Nucleus accumbens (tissue), 56 donors: ENCODE data around the gene C1orf116.

Source experiments
- DNase-seq, 56 donors: peaks; one replicate each; lab custom pipeline; 2025; lab: John Stamatoyannopoulos, UW

The C1orf116 gene

DNA sequence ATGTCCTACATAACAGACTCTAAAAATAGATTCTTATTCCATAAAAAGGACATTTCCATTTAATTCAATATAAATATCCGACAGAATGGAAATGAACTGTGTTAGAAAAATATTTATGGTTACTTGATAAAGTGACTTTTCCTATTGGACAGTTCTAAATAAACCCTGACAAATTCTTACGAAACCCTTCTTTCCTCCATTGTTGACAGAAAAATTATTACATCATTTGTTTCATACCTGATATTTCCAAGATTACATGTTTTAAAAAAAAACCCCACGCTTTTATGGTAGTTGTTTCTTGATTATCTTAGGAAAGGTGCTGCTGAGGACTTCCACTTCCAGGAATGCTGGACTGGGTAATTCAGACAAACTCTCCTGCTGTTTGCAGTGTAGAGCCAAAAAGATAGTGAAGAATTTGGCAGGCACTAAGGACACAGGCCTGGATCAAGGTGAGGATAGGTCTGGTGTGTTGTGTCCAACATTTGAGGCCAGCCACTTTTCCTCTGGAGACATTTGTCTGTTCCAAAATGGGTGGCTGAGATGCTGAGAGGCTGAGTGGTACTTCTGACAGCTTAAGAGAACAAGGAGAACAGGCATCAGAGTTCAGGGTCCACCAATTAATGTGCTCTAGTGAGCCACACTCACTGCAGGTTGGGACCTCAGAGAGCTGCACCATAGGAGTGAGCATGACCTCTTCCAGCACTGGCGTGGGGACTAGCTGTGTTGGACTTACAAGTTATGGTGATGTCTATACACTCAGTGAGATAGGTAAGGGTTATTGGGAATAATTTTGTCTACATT, 7.0 kb upstream of the C1orf116 start:
- no peak for DNase-seq

DNA sequence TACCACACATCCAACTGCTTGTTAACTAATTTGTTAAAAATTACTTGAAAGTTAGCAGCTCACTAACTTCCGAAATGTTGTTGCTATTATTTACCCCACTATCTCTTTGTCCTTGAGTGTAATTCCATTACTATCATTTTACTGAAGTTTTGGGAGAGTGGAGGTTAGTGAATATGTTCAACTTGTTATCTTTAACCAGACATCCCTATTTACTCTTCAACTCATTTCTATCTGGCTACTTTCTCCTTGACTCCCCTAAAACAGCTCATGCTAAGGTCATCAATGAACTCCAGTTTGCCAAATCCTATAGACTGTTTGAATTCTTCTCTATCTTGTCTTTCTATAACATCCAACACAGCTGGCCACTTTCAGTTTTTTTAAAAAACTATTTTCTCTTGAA, 4.3 kb upstream of the C1orf116 start:
- no peak for DNase-seq

DNA sequence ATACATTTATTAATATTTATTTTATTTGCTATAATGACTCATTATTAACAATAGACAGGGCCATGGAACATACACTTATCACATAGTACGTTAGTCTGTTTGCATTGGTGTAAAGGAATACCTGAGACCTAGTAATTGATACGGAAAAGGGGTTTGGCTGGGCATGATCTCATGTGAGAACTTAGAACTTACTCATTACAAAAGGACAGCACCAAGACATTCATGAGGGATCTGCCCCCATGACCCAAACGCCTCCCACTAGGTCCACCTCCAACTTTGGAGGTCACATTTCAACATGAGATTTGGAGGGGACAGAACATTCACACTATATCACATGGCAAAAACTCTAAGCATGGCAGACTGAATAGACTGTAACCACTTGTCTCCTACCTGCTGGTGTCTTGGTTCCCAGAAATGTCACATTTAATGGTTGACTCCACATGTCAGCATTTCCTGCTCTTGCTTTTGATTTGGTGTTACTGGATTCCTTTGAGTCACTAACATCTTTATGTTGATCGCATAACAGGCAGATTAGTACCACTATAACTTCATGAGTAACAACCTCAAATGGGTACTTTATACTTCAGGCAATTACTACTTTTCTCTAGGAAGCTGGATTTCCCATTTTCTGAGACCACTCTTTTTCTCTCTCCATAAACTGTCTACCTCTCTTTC, 3.5 kb upstream of the C1orf116 start:
- no peak for DNase-seq

DNA sequence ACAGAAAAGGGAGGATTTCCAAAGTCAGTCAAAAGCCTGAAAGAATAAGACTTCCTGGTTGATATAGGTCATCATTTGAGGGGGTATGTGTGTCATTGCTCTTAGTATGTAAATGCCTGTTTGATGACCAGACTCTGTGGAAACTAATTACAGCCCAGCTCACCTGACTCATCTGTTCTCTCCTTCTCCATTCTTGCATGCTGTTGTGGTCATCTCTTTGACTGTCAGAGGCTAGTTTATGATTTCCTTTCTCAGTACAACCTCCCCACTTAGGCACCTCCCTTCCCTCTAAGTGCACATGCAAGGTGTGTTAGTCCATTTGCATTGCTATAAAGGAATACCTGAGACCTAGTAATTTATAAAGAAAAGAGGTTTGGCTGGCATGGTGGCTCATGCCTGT, 2.4 kb upstream of the C1orf116 start:
- DNase-seq: no peak

DNA sequence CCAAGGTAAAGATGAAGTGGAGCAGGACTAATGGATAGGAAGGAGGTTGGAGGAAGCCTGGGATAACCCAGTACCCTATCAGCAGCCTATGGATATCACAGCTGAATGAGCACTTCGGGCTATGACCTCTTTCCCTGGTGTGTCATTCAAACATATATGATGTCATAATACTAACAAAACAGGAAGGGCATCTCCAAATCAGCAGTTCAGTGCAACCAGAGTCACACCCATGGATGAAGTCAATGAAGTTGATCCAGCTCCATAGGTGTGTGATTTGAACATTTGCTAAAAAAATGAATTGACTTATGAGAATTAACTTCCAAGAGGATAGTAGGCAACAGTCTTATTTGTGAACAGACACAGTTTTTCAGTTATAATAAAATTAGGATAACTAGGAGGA, 1.7 kb upstream of the C1orf116 start:
- no peak for DNase-seq

DNA sequence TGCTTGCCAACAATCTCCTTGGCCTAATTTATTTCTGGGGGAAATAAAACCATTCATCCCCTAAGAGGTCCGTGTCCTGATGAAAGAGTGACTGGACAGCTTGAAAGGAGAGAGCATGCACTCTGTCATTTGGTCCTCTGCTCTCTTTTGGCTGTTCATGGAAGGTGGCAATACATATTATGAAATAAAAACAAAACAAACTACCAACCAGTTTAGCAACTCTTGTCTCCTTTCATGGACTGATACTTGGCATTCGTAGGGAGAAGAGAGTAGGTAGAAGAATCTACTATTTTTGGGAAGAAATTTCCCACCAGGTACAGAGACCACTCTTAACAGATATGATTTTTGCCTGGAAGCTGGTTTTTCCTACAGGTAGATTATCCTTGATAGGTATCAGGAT, 746 bp upstream of the C1orf116 start:
- no peak for DNase-seq

DNA sequence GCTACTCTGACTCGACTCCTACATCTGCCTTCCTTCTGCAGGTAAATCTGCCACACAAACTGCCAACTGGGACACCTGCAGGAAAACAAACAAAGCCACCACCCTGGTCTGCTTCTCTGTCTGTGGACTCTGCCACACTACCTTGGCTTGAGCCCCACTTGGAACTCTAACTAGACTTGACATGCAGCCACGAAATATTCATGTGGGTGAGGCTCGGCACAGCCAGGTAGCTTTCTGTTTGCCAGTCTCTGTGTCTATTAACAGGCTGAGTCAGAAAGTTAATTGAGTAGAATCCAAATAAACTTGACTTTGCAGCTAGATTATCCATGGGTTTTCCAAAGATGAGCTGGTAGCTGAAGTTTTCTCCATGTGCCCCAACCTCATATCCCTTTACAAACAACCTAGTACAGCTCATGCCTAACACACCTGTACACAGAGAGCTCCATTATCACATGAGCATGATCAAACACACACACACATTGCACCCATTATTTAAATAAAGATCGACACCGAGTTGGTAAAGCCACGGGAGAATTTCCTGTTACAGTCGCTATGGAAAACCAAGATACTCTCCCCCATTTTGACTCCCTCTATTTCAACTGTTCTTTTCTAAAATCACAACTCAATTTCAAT, 808 bp downstream of the C1orf116 start:
- DNase-seq: no peak

DNA sequence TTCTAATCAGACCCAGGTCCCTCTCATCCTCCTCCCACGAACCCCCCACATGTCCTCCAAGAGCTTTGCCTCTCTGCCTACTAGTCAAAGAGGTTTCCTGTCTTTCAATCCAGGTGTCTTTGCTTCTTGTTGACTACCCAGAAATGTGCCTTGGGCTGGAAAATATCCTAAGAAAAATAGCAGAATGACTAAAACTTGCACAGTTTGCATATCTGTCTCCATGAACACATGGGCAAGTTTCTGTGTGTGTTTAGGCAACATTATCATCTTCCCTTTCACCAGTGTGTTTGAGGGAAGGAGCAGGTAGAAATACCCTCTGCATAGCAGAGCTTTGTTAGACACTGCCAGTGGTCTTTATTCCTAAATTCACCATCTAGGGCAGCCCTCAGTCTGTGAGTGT, 1.5 kb downstream of the C1orf116 start:
- DNase-seq: no peak

DNA sequence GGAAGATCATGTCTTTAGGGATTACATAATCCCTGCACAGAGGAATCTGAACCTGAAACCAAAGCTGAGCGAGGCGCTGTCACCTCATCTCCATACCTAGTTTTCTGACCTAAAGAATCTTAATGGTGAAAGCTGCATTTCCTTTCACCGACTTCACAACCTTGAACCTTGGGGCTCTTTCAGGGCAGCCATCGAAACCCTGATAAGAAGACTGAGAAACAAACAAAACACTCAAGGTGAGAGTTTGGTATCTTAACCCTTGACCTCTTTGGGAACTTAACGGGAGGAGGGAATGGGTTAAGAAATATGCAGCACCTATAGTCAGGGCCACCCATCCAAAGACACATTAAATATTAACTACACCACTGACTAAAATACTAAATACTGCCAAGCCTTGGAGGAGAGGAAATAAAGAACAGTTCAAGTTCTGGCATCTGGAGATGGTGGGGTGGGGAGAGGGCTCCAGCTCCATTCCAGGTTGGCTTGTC, 2.0 kb downstream of the C1orf116 start:
- DNase-seq: no peak

DNA sequence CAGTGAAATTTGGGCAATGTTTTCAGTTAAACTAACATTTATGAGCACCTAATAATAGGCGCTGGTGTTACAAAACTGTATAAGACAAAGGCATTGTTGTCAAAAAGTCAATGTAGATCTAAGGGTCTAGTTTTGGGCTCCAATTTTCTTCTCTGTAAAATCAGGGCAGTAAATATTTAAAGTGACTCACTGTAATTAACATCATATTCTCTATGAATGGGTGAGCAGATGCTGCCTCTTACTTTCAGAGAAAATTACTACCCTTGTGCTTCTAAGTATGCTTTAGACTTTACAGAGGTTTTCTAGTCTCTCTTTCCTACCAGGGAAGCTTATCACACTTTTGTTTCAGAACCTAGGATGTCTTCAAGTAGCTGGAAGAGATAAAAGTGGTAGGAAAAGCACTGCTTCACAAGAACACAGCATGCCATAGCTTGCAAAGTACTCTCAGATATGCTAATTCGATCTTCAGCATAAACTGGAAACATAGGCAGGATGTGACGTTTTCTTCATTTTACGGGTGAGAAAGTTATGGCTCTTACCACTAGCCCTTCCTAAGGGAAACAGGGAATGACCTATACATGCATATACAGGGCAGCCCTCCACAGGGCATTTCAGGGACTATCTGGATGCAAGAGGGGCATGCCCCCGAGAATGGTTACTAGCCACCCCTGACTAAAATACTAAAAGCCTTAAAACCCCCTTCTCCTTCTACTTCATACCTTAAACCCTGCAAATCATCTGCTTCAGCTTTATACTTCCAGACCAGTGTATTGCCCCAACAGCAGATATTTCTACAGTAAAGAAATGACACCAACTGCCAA, 2.6 kb downstream of the C1orf116 start:
- no peak for DNase-seq

DNA sequence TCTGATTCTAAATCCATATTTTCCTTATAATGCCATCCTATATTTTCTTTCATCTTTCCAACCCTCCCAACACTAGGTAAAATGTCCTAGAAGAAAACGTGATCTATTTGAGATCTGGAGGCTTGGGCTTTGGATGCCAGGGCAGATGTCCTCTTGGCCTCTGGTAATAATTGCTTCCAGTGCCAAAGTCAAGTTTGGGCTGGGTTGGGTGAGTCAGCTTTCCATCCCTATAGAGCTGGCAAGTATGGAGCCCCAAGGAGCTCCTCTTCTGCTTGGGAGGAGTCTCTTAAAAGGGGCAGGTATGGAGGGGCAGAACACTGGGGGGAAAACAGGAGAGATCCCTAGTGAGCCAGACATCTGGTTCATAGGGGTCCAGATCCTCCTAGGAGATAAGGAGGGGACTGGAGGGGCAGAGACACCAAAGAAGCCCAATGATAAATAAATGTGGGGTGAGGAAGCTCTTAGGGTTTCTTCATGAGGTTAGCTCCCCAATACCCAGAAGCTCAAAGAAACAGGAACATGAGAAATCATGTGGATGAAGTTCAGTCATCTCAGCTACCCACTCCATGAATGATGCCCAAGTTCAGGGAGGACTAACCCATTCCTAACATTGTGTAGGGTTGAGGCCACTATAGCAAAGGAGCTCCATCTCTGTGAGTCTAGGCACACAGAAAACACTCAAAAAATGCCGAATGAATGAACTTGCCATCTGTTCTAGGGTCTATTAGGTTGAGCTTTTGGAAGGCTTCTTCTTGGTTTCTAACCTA, 3.5 kb downstream of the C1orf116 start:
- no peak for DNase-seq

DNA sequence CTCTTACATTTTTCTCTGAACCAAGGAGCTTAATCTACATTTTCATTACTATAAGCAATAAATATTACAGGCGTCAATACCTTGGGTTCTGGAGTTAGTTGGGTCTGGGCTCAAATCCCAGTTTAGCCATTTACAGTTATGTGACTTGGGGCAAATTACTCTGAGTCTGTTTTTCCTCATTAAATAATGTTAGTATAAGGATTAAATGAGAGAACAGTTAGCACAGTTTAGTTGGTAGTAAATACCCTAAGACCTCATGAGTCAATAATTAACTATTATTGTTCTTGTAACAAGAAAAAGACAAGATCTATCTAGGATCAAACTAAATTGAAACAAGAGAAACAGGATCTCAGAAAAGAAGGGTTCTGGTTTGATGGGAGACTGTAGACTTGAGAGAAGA, 4.6 kb downstream of the C1orf116 start:
- DNase-seq: no peak

DNA sequence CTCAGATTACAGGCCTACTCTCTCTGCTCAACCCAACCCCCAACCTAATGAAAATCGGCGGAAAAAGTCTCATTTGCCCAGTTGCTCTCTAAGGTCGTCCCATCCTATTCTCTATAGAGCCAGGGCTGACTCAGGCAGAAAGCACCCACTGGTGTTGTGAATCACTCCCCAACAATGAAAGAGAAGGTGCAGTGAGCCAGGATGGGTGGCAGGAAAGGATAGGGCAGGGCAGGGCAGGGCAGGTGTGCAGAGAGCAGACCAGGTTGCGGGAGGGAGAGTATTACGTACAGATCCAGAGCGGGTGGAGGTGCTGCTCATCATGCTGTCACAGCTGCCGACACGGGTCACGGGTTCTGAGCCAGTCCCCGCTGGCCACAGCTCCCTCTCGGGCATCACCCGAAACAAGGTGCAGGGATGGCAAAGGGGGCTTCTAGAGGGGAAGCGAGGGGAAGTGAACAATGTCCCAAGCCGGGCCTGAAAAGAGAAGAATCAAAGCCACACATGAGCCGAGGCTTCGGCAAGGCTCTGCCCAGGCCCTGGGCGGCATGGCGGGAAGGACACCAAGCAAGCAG, 5.3 kb downstream of the C1orf116 start:
- DNase-seq: no peak

DNA sequence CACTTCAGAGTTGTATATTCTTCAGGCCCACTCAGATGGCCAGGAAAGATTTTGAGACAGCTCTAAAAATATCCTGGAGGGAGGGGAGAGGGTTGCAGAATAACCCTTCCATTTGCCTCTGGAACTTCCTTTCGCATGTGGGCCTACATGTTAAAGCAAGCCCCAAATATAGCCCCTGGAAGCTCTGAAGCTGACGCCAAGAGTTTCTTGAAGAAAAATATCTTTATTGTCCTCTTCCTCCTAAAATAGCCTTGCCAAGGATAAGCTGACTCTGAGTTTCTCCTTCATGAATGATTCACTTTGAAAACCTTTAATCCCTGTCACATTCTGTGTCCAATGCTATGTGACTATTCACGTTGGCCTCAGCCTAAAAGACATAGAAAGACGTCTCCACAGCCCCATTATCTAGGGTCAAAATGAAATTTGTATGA, 6.4 kb downstream of the C1orf116 start:
- no peak for DNase-seq

DNA sequence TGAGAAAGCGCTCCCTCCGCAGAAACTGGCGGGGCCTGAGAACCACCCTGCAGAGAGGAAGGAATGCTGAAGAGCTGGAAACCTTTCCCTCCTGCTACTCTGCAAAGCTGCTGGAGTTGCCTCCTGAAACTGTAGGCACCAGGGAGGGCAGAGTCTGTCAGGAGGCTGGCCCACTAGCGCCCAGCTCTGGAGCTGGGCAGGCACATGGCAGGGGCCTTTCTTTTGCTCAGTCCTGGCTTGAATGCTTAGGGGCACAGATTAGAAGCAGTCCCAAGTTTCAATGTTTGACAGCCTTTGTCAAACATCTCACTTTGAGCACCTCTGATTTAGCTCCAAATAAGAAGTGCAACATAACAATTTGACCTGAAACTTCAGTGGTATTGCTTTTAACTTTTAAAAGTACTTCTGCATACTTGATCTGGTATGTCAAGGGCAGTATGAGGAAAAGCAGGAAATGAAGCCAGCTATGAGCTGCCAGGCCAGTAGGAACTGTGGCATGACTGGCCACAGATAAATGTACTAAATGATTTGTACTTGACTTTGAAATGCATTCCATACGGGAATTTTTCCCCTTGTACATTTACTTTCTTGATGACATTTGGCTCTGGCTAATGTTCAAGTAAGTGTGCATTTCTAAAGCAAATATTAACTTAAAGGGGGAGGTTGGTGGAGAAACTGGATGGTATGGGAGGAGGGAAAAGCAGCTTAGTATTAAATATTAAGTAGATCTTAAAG, 7.2 kb downstream of the C1orf116 start:
- DNase-seq: no peak

DNA sequence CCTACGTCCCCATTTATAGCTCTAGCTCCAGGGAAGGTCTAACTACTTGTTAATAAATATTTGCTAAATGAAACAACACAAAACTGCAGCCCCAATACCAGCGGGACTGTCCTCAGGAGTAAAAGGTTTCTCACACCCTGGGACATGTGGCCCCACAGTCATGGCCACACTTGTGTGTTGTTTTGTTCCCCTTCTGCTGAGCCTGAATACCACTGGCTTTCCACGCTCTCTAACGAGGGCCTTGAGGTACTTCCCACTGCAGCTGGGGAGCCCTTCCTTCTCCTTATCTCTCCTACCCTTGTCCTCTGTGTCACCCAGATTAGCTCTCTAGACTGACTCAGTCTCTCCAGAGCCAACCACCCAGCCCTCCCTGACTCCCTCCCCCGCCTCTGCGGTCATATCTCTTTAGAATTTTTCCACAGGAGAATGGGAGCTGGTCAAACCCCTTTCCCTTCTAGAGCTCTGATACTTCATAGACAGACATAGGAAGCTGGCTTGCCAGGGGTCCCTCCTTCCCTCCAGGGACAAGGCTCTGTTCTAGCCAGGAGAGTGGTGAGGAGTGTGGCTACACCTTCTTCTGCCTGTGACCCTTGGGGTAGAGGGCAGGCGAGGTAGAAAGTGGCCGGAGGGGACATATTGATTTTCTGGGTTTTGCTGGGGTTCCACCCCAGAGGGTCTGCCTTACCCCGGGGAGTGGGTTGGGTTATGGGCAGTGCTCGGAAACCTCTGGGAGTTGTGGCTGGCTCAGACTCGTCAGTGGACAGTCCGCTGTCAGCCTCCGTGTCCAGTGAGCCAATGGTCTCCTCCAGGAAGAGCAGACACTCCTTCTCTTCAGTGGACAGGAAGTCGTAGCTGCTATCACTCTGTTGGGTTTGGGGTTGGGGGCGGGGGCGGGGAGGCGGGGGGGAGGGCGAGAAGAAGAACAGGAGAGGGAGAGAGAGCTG, 8.1 kb downstream of the C1orf116 start:
- no peak for DNase-seq

DNA sequence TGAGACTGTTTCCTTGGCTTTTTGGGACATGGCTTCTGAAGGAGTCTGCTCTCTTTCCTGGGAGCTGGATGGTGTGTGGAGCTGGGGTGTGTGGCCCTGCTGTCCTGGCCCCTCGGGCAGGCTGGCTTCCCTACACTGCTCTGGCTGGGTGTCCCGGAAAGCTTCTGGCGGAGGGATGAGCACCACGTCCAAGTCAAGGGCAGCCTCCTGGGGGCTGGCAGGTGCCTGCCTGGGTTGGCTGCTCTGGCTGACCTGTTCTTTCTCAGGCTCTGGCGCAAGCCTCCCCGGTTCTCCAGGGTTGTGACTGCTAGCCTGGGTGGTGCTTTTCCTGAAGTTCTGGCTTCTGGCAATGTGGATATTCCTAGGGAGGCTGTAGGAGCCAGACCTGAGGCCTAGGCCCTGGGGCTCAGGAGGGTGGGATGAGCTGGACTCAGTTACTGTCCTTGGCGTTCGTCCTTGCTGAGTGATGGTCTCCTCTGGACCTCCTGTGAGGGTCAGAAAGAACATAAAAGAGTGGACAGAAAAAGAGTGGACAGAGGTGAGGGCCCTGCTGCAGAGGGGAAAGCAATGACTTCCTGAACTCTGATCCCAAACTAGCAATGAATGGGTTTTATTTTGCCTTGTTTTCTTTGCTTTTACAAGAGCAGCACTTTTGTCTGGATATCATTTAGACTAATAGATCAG, 9.4 kb downstream of the C1orf116 start:
- DNase-seq: no peak
